Nephron (organoid): Measurements from ENCODE around the gene DRD4.

Source experiments
- H3K27ac Mint-ChIP-seq, 3 experiments: 2 replicates each; pipeline ENCODE4 v1.8.0; 2020; ENCODE audit warnings: mixed read lengths in 3 of 3, mild to moderate bottlenecking in 2 of 3, moderate library complexity in 1 of 3
- H3K27me3 Mint-ChIP-seq: 2 replicates; pipeline ENCODE4 v1.8.0; 2021; ENCODE audit warnings: low read depth, mild to moderate bottlenecking, moderate library complexity, mixed read lengths
- H3K36me3 Mint-ChIP-seq: 2 replicates; pipeline ENCODE4 v1.8.0; 2020; ENCODE audit warnings: low read depth, mixed read lengths
- H3K4me1 Mint-ChIP-seq: 2 replicates; pipeline ENCODE4 v1.8.0; 2020; ENCODE audit warnings: mixed read lengths
- H3K4me3 Mint-ChIP-seq, 3 experiments: 2 replicates each; pipeline ENCODE4 v1.8.0; 2020; ENCODE audit warnings: mild to moderate bottlenecking in 3 of 3, mixed read lengths in 3 of 3, moderate library complexity in 2 of 3
- H3K9me3 Mint-ChIP-seq: 2 replicates; pipeline ENCODE4 v1.8.0; 2020; ENCODE audit warnings: mixed read lengths
- TF ChIP-seq, protein P1 (sequence below), 3 experiments: fragments of 200-600 bp; sonication (generic); IDR thresholded peaks; one replicate each; pipeline ENCODE4 v1.5.0; 2021; ENCODE audit warnings: antibody characterized with exemption in 3 of 3; ENCODE audit not compliant: unreplicated experiment in 3 of 3

Gene DRD4

GRCh38 chr11:618856-619627 lies 18.0 kb upstream of the DRD4 start:
- Mint-ChIP-seq H3K36me3 (no peaks in the 10 kb centered on the region), H3K4me3 (peak overlapping the region in 1 of 3 experiments; percentile 14), H3K27me3 (peaks cover 9% of the 10 kb centered on the region), H3K4me1 (peaks cover 5% of the 10 kb centered on the region), H3K27ac (no peak overlapping the region), H3K9me3 (no peaks in the 10 kb centered on the region)
- TF ChIP-seq, protein P1, sequence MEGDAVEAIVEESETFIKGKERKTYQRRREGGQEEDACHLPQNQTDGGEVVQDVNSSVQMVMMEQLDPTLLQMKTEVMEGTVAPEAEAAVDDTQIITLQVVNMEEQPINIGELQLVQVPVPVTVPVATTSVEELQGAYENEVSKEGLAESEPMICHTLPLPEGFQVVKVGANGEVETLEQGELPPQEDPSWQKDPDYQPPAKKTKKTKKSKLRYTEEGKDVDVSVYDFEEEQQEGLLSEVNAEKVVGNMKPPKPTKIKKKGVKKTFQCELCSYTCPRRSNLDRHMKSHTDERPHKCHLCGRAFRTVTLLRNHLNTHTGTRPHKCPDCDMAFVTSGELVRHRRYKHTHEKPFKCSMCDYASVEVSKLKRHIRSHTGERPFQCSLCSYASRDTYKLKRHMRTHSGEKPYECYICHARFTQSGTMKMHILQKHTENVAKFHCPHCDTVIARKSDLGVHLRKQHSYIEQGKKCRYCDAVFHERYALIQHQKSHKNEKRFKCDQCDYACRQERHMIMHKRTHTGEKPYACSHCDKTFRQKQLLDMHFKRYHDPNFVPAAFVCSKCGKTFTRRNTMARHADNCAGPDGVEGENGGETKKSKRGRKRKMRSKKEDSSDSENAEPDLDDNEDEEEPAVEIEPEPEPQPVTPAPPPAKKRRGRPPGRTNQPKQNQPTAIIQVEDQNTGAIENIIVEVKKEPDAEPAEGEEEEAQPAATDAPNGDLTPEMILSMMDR (IDR thresholded peaks at IDR 0.05; ENCODE audit: unreplicated experiment in 3 of 3) = no peak

- H3K4me3 Mint-ChIP-seq = peak overlapping the region in 1 of 3 experiments; percentile 14
- peaks cover 9% of the 10 kb centered on the region for H3K27me3 Mint-ChIP-seq
- no peaks in the 10 kb centered on the region for H3K9me3 Mint-ChIP-seq
- TF ChIP-seq, protein P1 (IDR thresholded peaks at IDR 0.05; ENCODE audit: unreplicated experiment in 3 of 3) = no peak
- H3K27ac Mint-ChIP-seq = no peak overlapping the region
- H3K4me1 Mint-ChIP-seq = peaks cover 5% of the 10 kb centered on the region
- no peaks in the 10 kb centered on the region for H3K36me3 Mint-ChIP-seq
Measured at GRCh38 chr11:619628-620050, 17.4 kb upstream of the DRD4 start.

GRCh38 chr11:620201-620600 lies 16.9 kb upstream of the DRD4 start:
- no peak overlapping the region for H3K4me3 Mint-ChIP-seq
- peaks cover 9% of the 10 kb centered on the region for H3K27me3 Mint-ChIP-seq
- TF ChIP-seq, protein P1 (IDR thresholded peaks at IDR 0.05; ENCODE audit: unreplicated experiment in 3 of 3) = no peak
- H3K9me3 Mint-ChIP-seq = no peaks in the 10 kb centered on the region
- H3K27ac Mint-ChIP-seq = no peak overlapping the region
- peaks cover 5% of the 10 kb centered on the region for H3K4me1 Mint-ChIP-seq
- H3K36me3 Mint-ChIP-seq = no peaks in the 10 kb centered on the region

GRCh38 chr11:620935-621814 lies 15.9 kb upstream of the DRD4 start:
- Mint-ChIP-seq H3K27ac (no peak overlapping the region), H3K4me1 (no peaks in the 10 kb centered on the region), H3K27me3 (peaks cover 14% of the 10 kb centered on the region), H3K9me3 (no peaks in the 10 kb centered on the region), H3K4me3 (no peak overlapping the region), H3K36me3 (no peaks in the 10 kb centered on the region)
- TF ChIP-seq, protein P1 (IDR thresholded peaks at IDR 0.05; ENCODE audit: unreplicated experiment in 3 of 3) = no peak

GRCh38 chr11:621838-622237 lies 15.2 kb upstream of the DRD4 start:
- TF ChIP-seq, protein P1 (IDR thresholded peaks at IDR 0.05; ENCODE audit: unreplicated experiment in 3 of 3) = no peak
- no peaks in the 10 kb centered on the region for H3K4me1 Mint-ChIP-seq
- H3K27me3 Mint-ChIP-seq = peaks cover 14% of the 10 kb centered on the region
- no peak overlapping the region for H3K27ac Mint-ChIP-seq
- H3K36me3 Mint-ChIP-seq = no peaks in the 10 kb centered on the region
- no peaks in the 10 kb centered on the region for H3K9me3 Mint-ChIP-seq
- no peak overlapping the region for H3K4me3 Mint-ChIP-seq
